Neural progenitor cell (in vitro differentiated cells): ENCODE measurements around the gene CCDC91.

Experiments
- EZH2phosphoT487 ChIP-seq: fragments of 200-600 bp; sonication (generic); IDR thresholded peaks from 2 replicates; pipeline ENCODE4 v1.6.1; 2017; ENCODE audit warnings: antibody characterized with exemption
- TF ChIP-seq, protein P1 (sequence below): fragments of 200-600 bp; sonication (generic); IDR thresholded peaks from 2 replicates; pipeline ENCODE4 v1.5.1; 2017; ENCODE audit warnings: antibody characterized with exemption, mild to moderate bottlenecking

- TF ChIP-seq, protein P1, sequence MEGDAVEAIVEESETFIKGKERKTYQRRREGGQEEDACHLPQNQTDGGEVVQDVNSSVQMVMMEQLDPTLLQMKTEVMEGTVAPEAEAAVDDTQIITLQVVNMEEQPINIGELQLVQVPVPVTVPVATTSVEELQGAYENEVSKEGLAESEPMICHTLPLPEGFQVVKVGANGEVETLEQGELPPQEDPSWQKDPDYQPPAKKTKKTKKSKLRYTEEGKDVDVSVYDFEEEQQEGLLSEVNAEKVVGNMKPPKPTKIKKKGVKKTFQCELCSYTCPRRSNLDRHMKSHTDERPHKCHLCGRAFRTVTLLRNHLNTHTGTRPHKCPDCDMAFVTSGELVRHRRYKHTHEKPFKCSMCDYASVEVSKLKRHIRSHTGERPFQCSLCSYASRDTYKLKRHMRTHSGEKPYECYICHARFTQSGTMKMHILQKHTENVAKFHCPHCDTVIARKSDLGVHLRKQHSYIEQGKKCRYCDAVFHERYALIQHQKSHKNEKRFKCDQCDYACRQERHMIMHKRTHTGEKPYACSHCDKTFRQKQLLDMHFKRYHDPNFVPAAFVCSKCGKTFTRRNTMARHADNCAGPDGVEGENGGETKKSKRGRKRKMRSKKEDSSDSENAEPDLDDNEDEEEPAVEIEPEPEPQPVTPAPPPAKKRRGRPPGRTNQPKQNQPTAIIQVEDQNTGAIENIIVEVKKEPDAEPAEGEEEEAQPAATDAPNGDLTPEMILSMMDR, result no peak
- TF ChIP-seq EZH2phosphoT487, result no peak
These were observed 58.4 kb downstream of the CCDC91 start for GRCh38 chr12:28248555-28249145.
